Activated naive CD4-positive, alpha-beta T cell treated with anti-CD3 and anti-CD28 coated beads, Interleukin-2, amount 50 U/mL, for 16 hours (primary cell): ENCODE measurements around the gene HMCN2.
"Not testable (repeated sequence)": the region's sequence is repeated elsewhere in the genome, so short reads cannot be mapped to it uniquely, and the experiment has no call there.

Source experiments
- DNase-seq: peaks from one replicate; pipeline ENCODE4 v3.0.0-alpha.2; 2020

HMCN2 gene

GRCh38 chr9:130239741-130240241 lies 25.8 kb upstream of the HMCN2 start:
- peak; percentile 43 for DNase-seq

- DNase-seq: no peak
These were observed 25.0 kb upstream of the HMCN2 start for GRCh38 chr9:130240410-130241197.

- DNase-seq: no peak
These were observed 24.4 kb upstream of the HMCN2 start for GRCh38 chr9:130241198-130241535.

GRCh38 chr9:130242270-130243014 lies 23.1 kb upstream of the HMCN2 start:
- no peak for DNase-seq

- peak; percentile 79 for DNase-seq
These were observed 22.3 kb upstream of the HMCN2 start for GRCh38 chr9:130243015-130243881.

- DNase-seq: no peak
These were observed 21.7 kb upstream of the HMCN2 start for GRCh38 chr9:130243882-130244170.

GRCh38 chr9:130244548-130245165 lies 20.9 kb upstream of the HMCN2 start:
- no peak for DNase-seq

- DNase-seq: no peak
These were observed 20.1 kb upstream of the HMCN2 start for GRCh38 chr9:130245474-130245873.

GRCh38 chr9:130246126-130246525 lies 19.4 kb upstream of the HMCN2 start:
- no peak for DNase-seq

GRCh38 chr9:130254747-130255630 lies 10.6 kb upstream of the HMCN2 start:
- no peak for DNase-seq

- DNase-seq: no peak
These were observed 9.9 kb upstream of the HMCN2 start for GRCh38 chr9:130255631-130256134.

GRCh38 chr9:130256644-130257043 lies 8.9 kb upstream of the HMCN2 start:
- no peak for DNase-seq

GRCh38 chr9:130258137-130258536 lies 7.4 kb upstream of the HMCN2 start:
- DNase-seq: not testable (repeated sequence)

GRCh38 chr9:130259044-130259443 lies 6.5 kb upstream of the HMCN2 start:
- DNase-seq: no peak

GRCh38 chr9:130260816-130261765 lies 4.5 kb upstream of the HMCN2 start:
- no peak for DNase-seq

- no peak for DNase-seq
These were observed 3.4 kb upstream of the HMCN2 start for GRCh38 chr9:130262061-130262745.

- DNase-seq: no peak
These were observed 2.8 kb upstream of the HMCN2 start for GRCh38 chr9:130262771-130263170.

- DNase-seq: no peak
These were observed 1.8 kb upstream of the HMCN2 start for GRCh38 chr9:130263601-130264413.
